ENCODE data around the gene GABRR1. TPM values are rescaled to one million over a fixed set of nuclear protein-coding genes. Genes with fewer than 3 reads are reported as not detected.

GABRR1 gene
- total and polyA plus RNA-seq, 2 of the 13 experiments (the other 11 are each of a cell fraction or from before 2014, with no cell fraction given) = not detected

DNA sequence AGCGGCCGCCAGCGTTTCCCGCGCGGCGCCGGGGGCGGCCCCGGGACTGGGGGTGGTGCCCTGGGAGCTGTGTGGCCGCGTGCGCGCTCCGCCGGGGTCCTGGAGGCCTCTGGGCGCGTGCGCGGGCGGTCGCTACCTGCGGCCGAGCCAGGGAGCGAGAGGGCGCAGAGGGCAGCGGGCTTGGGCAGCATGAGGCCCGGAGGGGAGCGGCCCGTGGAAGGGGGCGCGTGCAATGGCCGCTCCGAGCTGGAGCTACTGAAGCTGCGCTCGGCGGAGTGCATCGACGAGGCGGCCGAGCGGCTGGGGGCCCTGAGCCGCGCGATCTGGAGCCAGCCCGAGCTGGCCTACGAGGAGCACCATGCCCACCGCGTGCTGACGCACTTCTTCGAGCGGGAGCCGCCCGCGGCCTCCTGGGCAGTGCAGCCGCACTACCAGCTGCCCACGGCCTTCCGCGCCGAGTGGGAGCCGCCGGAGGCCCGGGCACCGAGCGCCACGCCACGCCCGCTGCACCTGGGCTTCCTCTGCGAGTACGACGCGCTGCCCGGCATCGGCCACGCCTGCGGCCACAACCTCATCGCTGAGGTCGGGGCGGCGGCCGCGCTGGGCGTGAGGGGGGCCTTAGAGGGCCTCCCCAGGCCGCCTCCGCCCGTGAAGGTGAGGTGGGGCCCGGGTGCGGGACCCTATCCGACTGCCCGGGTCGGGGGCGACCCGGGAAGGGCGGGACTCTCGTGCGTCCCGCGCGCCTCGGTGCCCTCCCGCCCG, 71.0 kb downstream of the GABRR1 start, which contains the start of gene PM20D2 (continued):
- TF ChIP-seq, protein P1, sequence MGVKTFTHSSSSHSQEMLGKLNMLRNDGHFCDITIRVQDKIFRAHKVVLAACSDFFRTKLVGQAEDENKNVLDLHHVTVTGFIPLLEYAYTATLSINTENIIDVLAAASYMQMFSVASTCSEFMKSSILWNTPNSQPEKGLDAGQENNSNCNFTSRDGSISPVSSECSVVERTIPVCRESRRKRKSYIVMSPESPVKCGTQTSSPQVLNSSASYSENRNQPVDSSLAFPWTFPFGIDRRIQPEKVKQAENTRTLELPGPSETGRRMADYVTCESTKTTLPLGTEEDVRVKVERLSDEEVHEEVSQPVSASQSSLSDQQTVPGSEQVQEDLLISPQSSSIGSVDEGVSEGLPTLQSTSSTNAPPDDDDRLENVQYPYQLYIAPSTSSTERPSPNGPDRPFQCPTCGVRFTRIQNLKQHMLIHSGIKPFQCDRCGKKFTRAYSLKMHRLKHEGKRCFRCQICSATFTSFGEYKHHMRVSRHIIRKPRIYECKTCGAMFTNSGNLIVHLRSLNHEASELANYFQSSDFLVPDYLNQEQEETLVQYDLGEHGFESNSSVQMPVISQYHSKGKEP (CRISPR knock-in tag; IDR thresholded peaks at IDR 0.05) = peak; percentile 82
- no peak for TF ChIP-seq RFX5 (IDR thresholded peaks at IDR 0.05; ENCODE audit: low read depth, low read length)
- no peak for TF ChIP-seq ZSCAN29 (CRISPR knock-in tag; conservative IDR thresholded peaks at IDR 0.05)
- peak; percentile 71; the same call in 1 of the 2 replicates for TF ChIP-seq ZBTB7B (CRISPR knock-in tag; IDR thresholded peaks at IDR 0.05)
- TF ChIP-seq ZNF816 (CRISPR knock-in tag; IDR thresholded peaks at IDR 0.05; ENCODE audit: borderline replicate concordance) = 0 out of 2 replicates have a peak, but pooled peaks have one; percentile 30
- no peak for TF ChIP-seq ZNF292 (CRISPR knock-in tag; IDR thresholded peaks at IDR 0.05; ENCODE audit: borderline replicate concordance, low read depth)
- peak; percentile 41; the same call in 1 of the 2 replicates for TF ChIP-seq SIX4 (CRISPR knock-in tag; IDR thresholded peaks at IDR 0.05)
- TF ChIP-seq FOSL2 (CRISPR knock-in tag; IDR thresholded peaks at IDR 0.05) = peak; percentile 12; the same call in 1 of the 2 replicates
- TF ChIP-seq SAFB2 (CRISPR knock-in tag; IDR thresholded peaks at IDR 0.05; ENCODE audit: borderline replicate concordance, low read depth) = peak; percentile 73; the same call in 1 of the 2 replicates
- 0 out of 2 replicates have a peak, but pooled peaks have one; percentile 53 for TF ChIP-seq ZNF839 (CRISPR knock-in tag; IDR thresholded peaks at IDR 0.05; ENCODE audit: borderline replicate concordance)
- 0 out of 2 replicates have a peak, but pooled peaks have one; percentile 16 for TF ChIP-seq RORA (CRISPR knock-in tag; IDR thresholded peaks at IDR 0.05)
- no peak for TF ChIP-seq ZFP41 (CRISPR knock-in tag; IDR thresholded peaks at IDR 0.05; ENCODE audit: borderline replicate concordance)
- peak; percentile 82; the same call in 1 of the 2 replicates for TF ChIP-seq FLYWCH1 (CRISPR knock-in tag; IDR thresholded peaks at IDR 0.05)
- TF ChIP-seq, protein P2, sequence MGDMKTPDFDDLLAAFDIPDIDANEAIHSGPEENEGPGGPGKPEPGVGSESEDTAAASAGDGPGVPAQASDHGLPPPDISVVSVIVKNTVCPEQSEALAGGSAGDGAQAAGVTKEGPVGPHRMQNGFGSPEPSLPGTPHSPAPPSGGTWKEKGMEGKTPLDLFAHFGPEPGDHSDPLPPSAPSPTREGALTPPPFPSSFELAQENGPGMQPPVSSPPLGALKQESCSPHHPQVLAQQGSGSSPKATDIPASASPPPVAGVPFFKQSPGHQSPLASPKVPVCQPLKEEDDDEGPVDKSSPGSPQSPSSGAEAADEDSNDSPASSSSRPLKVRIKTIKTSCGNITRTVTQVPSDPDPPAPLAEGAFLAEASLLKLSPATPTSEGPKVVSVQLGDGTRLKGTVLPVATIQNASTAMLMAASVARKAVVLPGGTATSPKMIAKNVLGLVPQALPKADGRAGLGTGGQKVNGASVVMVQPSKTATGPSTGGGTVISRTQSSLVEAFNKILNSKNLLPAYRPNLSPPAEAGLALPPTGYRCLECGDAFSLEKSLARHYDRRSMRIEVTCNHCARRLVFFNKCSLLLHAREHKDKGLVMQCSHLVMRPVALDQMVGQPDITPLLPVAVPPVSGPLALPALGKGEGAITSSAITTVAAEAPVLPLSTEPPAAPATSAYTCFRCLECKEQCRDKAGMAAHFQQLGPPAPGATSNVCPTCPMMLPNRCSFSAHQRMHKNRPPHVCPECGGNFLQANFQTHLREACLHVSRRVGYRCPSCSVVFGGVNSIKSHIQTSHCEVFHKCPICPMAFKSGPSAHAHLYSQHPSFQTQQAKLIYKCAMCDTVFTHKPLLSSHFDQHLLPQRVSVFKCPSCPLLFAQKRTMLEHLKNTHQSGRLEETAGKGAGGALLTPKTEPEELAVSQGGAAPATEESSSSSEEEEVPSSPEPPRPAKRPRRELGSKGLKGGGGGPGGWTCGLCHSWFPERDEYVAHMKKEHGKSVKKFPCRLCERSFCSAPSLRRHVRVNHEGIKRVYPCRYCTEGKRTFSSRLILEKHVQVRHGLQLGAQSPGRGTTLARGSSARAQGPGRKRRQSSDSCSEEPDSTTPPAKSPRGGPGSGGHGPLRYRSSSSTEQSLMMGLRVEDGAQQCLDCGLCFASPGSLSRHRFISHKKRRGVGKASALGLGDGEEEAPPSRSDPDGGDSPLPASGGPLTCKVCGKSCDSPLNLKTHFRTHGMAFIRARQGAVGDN (CRISPR knock-in tag; IDR thresholded peaks at IDR 0.05) = peak; percentile 99
- TF ChIP-seq TSC22D2 (CRISPR knock-in tag; IDR thresholded peaks at IDR 0.05; ENCODE audit: borderline replicate concordance) = 0 out of 2 replicates have a peak, but pooled peaks have one; percentile 60
- TF ChIP-seq NRL (CRISPR knock-in tag; IDR thresholded peaks at IDR 0.05; ENCODE audit: borderline replicate concordance) = peak; percentile 73; the same call in 1 of the 2 replicates
- no peak for TF ChIP-seq FIP1L1 (IDR thresholded peaks at IDR 0.05; ENCODE audit: borderline replicate concordance, insufficient read depth, low read depth, low read length)
- TF ChIP-seq, protein P3, sequence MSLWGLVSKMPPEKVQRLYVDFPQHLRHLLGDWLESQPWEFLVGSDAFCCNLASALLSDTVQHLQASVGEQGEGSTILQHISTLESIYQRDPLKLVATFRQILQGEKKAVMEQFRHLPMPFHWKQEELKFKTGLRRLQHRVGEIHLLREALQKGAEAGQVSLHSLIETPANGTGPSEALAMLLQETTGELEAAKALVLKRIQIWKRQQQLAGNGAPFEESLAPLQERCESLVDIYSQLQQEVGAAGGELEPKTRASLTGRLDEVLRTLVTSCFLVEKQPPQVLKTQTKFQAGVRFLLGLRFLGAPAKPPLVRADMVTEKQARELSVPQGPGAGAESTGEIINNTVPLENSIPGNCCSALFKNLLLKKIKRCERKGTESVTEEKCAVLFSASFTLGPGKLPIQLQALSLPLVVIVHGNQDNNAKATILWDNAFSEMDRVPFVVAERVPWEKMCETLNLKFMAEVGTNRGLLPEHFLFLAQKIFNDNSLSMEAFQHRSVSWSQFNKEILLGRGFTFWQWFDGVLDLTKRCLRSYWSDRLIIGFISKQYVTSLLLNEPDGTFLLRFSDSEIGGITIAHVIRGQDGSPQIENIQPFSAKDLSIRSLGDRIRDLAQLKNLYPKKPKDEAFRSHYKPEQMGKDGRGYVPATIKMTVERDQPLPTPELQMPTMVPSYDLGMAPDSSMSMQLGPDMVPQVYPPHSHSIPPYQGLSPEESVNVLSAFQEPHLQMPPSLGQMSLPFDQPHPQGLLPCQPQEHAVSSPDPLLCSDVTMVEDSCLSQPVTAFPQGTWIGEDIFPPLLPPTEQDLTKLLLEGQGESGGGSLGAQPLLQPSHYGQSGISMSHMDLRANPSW (CRISPR knock-in tag; IDR thresholded peaks at IDR 0.05; ENCODE audit: borderline replicate concordance) = no peak
- peak; percentile 85; the same call in 1 of the 2 replicates for TF ChIP-seq IRX3 (CRISPR knock-in tag; IDR thresholded peaks at IDR 0.05; ENCODE audit: borderline replicate concordance, low read depth)
- 0 out of 2 replicates have a peak, but pooled peaks have one; percentile 33 for TF ChIP-seq ZSCAN22 (CRISPR knock-in tag; IDR thresholded peaks at IDR 0.05)
